Duodenal mucosa (tissue), 2 donors: ENCODE measurements around the gene MUS81.
A peak's percentile ranks its signal among the peaks of the same experiment; 100 is the strongest.
"Not testable (repeated sequence)": the region's sequence is repeated elsewhere in the genome, so short reads cannot be mapped to it uniquely, and the experiment has no call there.

Source experiments
- H3K27ac ChIP-seq: one replicate; pipeline ENCODE4 v1.7.0; 2013; ENCODE audit warnings: low read depth, low read length
- H3K27me3 ChIP-seq, 2 donors: one replicate each; pipeline ENCODE4 v1.7.0; 2013; ENCODE audit warnings: low read length in 2 of 2, control low read depth in 1 of 2; ENCODE audit not compliant: insufficient read depth in 2 of 2, control insufficient read depth in 1 of 2
- H3K36me3 ChIP-seq, 2 donors: one replicate each; pipeline ENCODE4 v1.7.0; 2013; ENCODE audit warnings: low read length in 2 of 2, control low read depth in 1 of 2; ENCODE audit not compliant: insufficient read depth in 2 of 2, control insufficient read depth in 1 of 2
- H3K4me1 ChIP-seq, 2 donors: one replicate each; pipeline ENCODE4 v1.7.0; 2013; ENCODE audit warnings: low read length in 2 of 2, control low read depth in 1 of 2; ENCODE audit not compliant: insufficient read depth in 2 of 2, control insufficient read depth in 1 of 2
- H3K4me3 ChIP-seq, 2 donors: one replicate each; pipeline ENCODE4 v1.7.0; 2013; ENCODE audit warnings: low read length in 2 of 2, low read depth in 1 of 2
- H3K9ac ChIP-seq, 2 donors: one replicate each; pipeline ENCODE4 v1.7.0; 2013; ENCODE audit warnings: low read length in 2 of 2, low read depth in 1 of 2
- H3K9me3 ChIP-seq, 2 donors: one replicate each; pipeline ENCODE4 v1.7.0; 2013; ENCODE audit warnings: low read length in 2 of 2, control low read depth in 1 of 2; ENCODE audit not compliant: control insufficient read depth in 1 of 2

MUS81 gene

GRCh38 chr11:65822776-65823528 lies 37.3 kb upstream of the MUS81 start:
- peak overlapping the region; percentile 52 for H3K27ac ChIP-seq
- H3K4me1 ChIP-seq = peaks cover 26 to 40% of the 10 kb centered on the region in 2 donors
- H3K9ac ChIP-seq = peak overlapping the region; percentile 22 to 63
- H3K27me3 ChIP-seq = no peaks in the 10 kb centered on the region
- H3K36me3 ChIP-seq = no peaks in the 10 kb centered on the region
- peak overlapping the region in 1 of 2 donors; percentile 51 for H3K4me3 ChIP-seq
- H3K9me3 ChIP-seq = no peaks in the 10 kb centered on the region

- H3K4me3 ChIP-seq = peak overlapping the region; percentile 6 to 42
- peak overlapping the region; percentile 12 for H3K27ac ChIP-seq
- H3K4me1 ChIP-seq = peaks cover 19 to 31% of the 10 kb centered on the region in 2 donors
- H3K9me3 ChIP-seq = no peaks in the 10 kb centered on the region
- H3K36me3 ChIP-seq = no peaks in the 10 kb centered on the region
- H3K27me3 ChIP-seq = no peaks in the 10 kb centered on the region
- peak overlapping the region in 1 of 2 donors; percentile 35 for H3K9ac ChIP-seq
Measured at GRCh38 chr11:65826984-65827735, 33.1 kb upstream of the MUS81 start.

GRCh38 chr11:65829459-65829858 lies 30.8 kb upstream of the MUS81 start:
- no peaks in the 10 kb centered on the region for H3K36me3 ChIP-seq
- H3K27ac ChIP-seq = no peak overlapping the region
- H3K9me3 ChIP-seq = no peaks in the 10 kb centered on the region
- peaks cover 18 to 22% of the 10 kb centered on the region in 2 donors for H3K4me1 ChIP-seq
- no peak overlapping the region for H3K9ac ChIP-seq
- no peak overlapping the region for H3K4me3 ChIP-seq
- H3K27me3 ChIP-seq = no peaks in the 10 kb centered on the region

GRCh38 chr11:65832231-65832630 lies 28.0 kb upstream of the MUS81 start:
- H3K27ac ChIP-seq = not testable (repeated sequence)

GRCh38 chr11:65833297-65834030 lies 26.8 kb upstream of the MUS81 start, which contains the start of gene SNX32:
SNX32 (plus strand) TSS chr11:65833963; CDS start chr11:65834066, 103 bp downstream.
- H3K36me3 ChIP-seq = no peaks in the 10 kb centered on the region
- no peak within 1 kb of the TSS for H3K27ac ChIP-seq
- peak within 1 kb of the TSS; percentile 79 to 88 for H3K4me3 ChIP-seq
- no peaks in the 10 kb centered on the region for H3K9me3 ChIP-seq
- H3K9ac ChIP-seq = peak within 1 kb of the TSS; percentile 62 to 69
- peaks cover 11 to 21% of the 10 kb centered on the region in 2 donors for H3K4me1 ChIP-seq
- H3K27me3 ChIP-seq = no peaks in the 10 kb centered on the region

More at GRCh38 chr11:65832231-65832630, 28.0 kb upstream of the MUS81 start:
- not testable (repeated sequence) for H3K4me3 ChIP-seq, H3K9ac ChIP-seq, H3K36me3 ChIP-seq, H3K9me3 ChIP-seq, H3K27me3 ChIP-seq
- H3K4me1 ChIP-seq = peaks cover 21 to 24% of the 10 kb centered on the region in 2 donors

- no peaks in the 10 kb centered on the region for H3K27me3 ChIP-seq
- H3K4me3 ChIP-seq = peak overlapping the region; percentile 79 to 88
- no peaks in the 10 kb centered on the region for H3K9me3 ChIP-seq
- H3K4me1 ChIP-seq = peaks cover 10 to 19% of the 10 kb centered on the region in 2 donors
- peak overlapping the region; percentile 22 to 69 for H3K9ac ChIP-seq
- no peaks in the 10 kb centered on the region for H3K36me3 ChIP-seq
- H3K27ac ChIP-seq = no peak overlapping the region
Measured at GRCh38 chr11:65834202-65834601, 26.0 kb upstream of the MUS81 start.

GRCh38 chr11:65842144-65842543 lies 18.1 kb upstream of the MUS81 start:
- Histone ChIP-seq H3K4me1 (peaks cover 7 to 8% of the 10 kb centered on the region in 2 donors), H3K9me3 (no peaks in the 10 kb centered on the region), H3K27ac (no peak overlapping the region), H3K4me3 (no peak overlapping the region), H3K36me3 (no peaks in the 10 kb centered on the region), H3K27me3 (no peaks in the 10 kb centered on the region), H3K9ac (no peak overlapping the region)

- Histone ChIP-seq H3K4me3 (peak overlapping the region in 1 of 2 donors; percentile 34), H3K27me3 (no peaks in the 10 kb centered on the region), H3K36me3 (no peaks in the 10 kb centered on the region), H3K4me1 (peaks cover 7 to 8% of the 10 kb centered on the region in 2 donors), H3K9me3 (no peaks in the 10 kb centered on the region), H3K9ac (no peak overlapping the region), H3K27ac (no peak overlapping the region)
Measured at GRCh38 chr11:65843811-65844210, 16.4 kb upstream of the MUS81 start.

- Histone ChIP-seq H3K9me3 (no peaks in the 10 kb centered on the region), H3K27ac (no peak overlapping the region), H3K4me3 (peak overlapping the region in 1 of 2 donors; percentile 34), H3K4me1 (peaks cover 8 to 11% of the 10 kb centered on the region in 2 donors), H3K9ac (no peak overlapping the region), H3K27me3 (no peaks in the 10 kb centered on the region), H3K36me3 (no peaks in the 10 kb centered on the region)
Measured at GRCh38 chr11:65844231-65844872, 15.9 kb upstream of the MUS81 start.
